DMS79 (cell line): ENCODE measurements around the gene MAPK6.

Experiments
- DNase-seq: peaks from one replicate; lab custom pipeline; 2025; lab: John Stamatoyannopoulos, UW

MAPK6 gene

DNA sequence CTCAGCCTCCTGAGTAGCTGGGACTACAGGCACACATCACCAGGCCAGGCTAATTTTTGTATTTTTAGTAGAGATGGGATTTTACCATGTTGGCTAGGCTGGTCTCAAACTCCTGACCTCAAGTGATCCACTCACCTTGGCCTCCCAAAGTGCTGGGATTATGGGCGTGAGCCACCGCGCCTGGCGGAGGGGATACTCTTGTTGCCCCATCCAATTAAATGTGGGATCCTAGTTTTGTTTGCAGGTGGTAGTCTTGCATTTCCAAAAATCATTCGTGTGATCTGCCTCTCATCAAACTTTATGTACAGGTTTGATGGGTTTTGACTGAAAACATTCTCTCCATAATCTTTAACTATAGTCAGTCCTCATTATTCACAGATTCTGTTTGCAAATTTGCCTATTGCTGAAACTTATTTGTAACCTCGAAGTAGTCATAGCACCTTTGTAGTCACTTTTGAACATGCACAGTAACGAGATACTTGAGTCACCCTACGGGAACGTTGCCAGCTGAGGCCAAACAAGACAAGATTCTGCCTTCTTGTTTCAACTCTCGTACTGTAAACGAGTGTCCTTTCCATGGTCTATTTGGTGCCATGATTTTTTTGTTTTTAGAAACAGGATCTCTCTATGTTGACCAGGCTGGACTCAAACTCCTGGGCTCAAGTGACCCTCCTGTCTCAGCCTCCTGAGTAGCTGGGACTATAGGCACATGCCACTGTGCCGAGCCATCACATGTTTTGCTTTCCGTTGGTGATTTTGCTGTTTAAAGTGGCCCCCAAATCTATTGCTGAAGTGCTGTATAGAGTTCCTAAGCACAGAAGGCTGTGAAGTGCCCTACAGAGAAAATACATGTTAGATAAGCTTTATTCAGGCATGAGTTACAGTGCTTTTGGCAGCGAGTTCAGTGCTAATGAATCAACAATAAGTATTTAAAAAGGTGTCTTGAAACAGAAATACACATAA lies 8.1 kb upstream of the MAPK6 start:
- DNase-seq: peak; percentile 62

GRCh38 chr15:52011711-52012144 lies 7.3 kb upstream of the MAPK6 start:
- peak; percentile 62 for DNase-seq

- no peak for DNase-seq
These were observed 6.8 kb upstream of the MAPK6 start for GRCh38 chr15:52012210-52012609.

DNA sequence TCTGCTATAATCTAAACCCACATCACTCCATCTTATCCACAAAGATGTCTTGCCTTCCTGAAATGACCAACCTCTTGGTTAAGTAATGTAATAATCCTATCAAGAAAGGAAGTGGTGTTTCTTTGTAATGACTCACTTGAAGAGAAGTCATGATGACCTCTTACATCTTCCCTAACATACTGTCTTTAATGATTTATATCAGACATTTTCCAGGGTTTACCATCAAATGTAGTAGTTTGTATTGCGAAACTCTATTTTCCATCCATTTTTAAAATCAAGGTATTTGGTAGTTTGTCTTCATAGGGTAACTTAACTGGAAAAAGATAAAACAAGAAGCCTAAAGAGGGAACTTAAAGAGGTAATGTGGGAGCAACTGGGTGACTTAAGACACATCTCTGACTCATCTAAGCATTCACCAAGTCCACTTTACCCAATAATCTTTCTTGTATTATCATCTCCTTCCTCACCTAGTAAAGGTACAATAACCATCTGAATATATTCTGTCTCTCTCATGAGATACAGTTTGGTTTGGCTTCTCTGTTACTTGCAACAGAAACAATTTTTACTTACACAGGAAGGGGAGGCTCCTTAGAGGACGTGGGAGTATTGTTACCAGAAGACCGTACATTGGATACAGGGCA lies 5.7 kb upstream of the MAPK6 start:
- DNase-seq: no peak

DNA sequence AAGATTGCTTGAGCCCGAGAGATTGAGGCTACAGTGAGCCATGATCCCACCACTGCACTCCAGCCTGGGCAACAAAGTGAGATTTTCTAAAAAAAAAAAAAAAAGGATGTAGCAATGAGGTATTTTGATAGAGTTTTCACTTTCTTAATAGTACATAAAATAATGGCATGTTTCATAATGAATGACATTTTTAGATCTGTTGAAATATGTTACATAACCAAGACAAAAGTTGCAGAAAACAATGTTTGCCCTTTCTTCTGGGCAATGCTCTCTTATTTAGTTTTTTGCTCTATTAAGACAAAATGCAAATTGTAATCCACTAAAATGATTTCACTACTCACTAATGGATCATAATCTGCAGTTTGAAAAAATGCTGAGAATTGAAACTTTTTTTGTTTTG lies 4.4 kb upstream of the MAPK6 start:
- DNase-seq: no peak

- no peak for DNase-seq
These were observed 2.7 kb upstream of the MAPK6 start for GRCh38 chr15:52016316-52016715.

- DNase-seq: no peak
These were observed 775 bp upstream of the MAPK6 start for GRCh38 chr15:52018244-52018643.

DNA sequence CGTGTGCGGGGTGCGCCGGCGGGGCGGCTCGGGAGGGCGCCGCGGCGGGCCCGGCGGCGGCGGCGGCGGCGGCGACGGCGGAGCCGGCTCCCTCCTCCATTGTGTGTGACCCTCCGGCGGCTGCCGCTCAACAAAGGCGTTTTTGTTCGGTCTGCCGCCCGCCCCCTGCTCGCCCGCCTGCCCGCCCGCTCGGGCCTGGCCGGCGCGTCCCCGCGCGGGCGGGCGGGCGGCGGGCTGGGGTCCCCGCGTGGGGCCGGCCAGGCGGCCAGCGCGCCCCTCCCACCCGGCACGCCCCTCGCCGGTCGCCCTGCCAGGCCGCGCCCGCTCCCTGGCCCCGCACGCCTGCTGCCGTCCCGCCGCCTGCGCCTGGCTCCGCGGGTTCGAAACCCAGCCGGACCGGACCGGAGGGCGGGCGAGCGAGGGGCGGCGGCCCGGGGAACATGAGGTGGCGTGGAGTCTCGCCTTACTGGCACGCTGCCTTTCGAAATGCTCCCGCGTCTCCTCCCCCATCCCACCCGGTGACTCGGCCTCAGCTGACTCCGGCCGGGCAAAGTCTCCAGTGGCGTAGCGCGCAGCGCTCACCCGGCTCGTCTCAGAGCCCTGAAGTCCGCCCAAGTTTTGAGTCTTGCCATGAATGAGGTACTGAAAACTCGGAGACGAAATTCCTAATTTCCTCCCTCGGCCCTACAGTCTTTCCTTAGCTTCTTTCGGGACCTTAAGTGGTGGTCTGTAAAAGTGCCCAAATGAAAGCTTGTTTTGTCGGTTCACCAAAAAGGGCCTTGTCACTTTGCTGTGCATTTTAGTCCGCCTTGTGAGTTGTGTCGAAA lies 588 bp downstream of the MAPK6 start:
- peak; percentile 7 for DNase-seq

DNA sequence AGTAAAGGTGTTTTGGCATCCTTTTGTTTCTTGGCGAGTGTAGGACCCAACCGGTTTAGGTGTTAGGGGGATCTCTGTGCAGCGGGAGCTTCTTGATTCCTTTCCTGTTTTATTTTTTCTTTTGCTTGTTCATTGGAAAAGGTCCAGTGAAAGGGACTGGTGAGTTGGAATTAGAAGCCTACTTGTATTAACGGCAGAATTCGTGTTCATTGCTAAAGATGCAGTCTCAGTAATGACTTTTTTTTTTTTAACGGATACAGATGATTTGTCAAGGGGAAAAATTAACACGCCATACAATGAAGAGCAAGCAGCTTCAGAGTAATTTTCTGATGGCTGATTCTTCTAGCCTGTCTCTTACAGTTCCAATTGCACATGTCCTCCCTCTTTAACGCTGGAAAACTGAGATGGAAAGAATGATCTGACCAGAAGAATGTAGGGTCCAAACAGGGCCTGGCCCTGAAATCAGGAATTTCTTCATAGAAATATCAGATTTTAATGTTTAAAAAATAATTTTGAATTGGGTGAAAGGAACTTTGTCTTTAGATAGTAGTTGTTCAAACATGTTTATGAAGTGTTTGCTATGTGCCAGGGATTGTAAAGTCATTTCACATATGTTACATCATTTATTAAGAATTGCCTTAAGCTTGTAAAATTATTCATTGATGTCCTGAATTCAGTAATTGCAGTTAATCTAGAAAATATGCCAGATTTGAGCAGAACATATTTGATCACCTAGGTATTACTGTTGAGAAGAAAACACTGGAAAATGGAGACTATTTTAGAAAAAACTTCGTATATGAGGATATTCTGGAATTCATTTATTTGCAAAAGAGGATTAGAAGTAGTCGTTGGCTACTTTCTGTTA lies 1.4 kb downstream of the MAPK6 start:
- DNase-seq: no peak

DNA sequence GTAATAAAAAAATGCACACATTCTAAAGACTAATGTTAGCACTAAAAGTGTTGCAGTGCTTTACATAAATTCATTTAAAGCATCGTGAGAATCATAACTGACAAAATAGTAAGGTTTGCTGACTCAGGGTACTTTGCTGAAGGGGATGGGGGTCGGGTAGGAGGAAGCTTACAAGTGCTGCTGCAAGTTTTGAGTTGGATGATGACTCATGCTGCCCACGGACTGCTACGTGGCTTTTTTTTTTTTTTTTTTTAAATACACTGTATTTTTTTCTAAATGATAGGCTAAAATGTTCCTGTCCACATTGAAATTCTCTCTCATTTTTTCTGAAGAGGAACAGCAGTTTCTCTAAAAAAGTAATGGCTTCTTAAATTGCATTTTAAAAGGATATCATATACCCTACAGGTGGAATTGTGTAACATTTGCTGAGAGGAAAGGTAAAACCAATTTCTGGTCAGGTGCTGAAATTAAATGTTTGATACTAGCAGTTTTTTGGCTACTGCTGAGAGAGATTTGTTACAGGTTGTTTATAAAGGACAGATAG lies 2.2 kb downstream of the MAPK6 start:
- DNase-seq: peak; percentile 4

- DNase-seq: no peak
These were observed 3.0 kb downstream of the MAPK6 start for GRCh38 chr15:52021892-52022540.

DNA sequence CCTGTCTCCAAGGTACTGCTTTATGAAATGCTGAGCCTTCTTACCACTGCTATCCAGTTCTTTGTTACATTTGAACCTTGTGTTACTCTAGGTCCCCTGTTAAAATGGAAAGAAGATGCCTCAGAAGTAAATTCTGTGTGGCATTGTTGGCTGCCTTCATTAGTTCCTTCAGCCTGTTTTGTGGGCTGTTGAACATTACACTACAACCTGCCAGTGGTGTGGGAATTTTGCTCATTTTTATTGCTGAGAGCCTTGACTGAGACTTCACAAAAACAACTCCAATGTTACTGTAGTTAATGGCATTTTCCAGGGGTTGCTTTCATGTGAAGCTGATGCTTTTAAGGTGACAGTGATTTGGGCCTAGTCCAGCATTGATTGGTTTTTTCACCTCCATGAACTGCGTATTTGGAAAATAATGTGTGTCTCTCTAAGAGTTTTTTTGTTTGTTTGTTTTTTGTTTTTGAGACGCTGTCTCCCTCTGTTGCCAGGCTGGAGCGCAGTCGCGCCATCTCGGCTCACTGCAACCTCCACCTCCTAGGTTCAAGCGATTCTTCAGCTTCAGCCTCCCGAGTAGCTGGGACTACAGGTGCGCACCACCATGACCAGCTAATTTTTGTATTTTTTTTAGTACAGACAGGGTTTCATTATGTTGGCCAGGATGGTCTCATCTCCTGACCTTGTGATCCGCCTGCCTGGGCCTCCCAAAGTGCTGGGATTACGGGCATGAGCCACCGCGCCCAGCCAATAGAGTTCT lies 4.3 kb downstream of the MAPK6 start:
- DNase-seq: no peak

- no peak for DNase-seq
These were observed 9.5 kb downstream of the MAPK6 start for GRCh38 chr15:52028431-52029093.

GRCh38 chr15:52030010-52030409 lies 11.0 kb downstream of the MAPK6 start:
- no peak for DNase-seq

DNA sequence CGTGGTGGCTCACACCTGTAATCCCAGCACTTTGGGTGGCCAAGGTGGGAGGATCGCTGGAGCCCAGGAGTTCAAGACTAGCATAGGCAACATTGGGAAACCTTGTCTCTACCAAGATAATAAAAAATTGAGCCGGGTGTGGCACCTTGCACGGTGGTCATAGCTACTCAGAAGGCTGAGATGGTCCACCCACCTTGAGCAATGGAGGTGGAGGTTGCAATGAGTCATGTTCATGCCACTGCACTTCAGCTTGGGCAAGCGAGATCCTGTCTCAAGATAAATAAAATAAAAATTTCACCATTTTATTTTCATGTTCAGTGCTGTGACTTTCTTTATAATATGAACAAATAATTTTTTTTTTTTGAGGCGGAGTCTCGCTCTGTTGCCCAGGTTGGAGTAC lies 12.5 kb downstream of the MAPK6 start:
- no peak for DNase-seq

DNA sequence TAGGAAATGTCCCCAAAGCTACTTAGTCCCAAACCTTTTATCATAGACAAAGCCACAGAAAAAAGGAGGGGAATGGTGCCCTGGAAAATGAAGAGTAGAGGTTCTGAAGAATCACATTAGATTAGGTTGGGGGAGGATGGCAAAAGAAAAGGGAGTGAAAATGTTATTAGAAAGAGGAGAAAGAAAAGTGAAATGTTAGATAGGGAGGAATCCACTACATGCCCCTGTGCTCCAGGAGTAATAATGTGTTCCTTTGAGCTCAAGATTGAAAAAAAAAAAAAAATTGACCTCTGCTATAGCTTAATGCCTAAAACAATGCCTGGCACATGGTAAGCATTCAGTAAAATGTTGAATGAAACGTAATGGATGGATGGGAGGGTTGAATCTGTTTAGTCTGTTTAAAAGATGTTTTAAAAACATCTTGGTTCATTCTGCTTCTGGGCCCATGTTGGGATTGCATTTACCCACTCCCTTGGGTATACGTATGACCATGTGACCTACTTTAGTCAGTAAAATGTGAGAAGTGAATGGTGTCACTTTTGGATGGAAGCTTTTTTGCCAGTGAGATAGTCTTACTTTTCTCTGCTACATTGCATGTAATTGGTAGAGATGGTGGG lies 19.0 kb downstream of the MAPK6 start:
- no peak for DNase-seq

GRCh38 chr15:52039925-52040781 lies 21.1 kb downstream of the MAPK6 start:
- peak; percentile 4 for DNase-seq
